Gastroesophageal sphincter (tissue), 4 donors: ENCODE measurements around the gene THRB. TPM values are rescaled to one million over a fixed set of nuclear protein-coding genes. Genes with fewer than 3 reads are reported as not detected.

Experiments used
- ATAC-seq: fragments of 150-250 bp; one replicate; pipeline ENCODE4 v1.9.1; 2016; ENCODE audit warnings: mild to moderate bottlenecking, moderate library complexity
- H3K27ac ChIP-seq, 4 donors: fragments of 200-600 bp; sonication (generic) in 3 of 4; 1 replicate in 3 of 4; 2 replicates in 1 of 4; pipeline ENCODE4 v1.5.1; 2016 to 2019
- H3K27me3 ChIP-seq: fragments of 200-600 bp; sonication (generic); one replicate; pipeline ENCODE4 v1.5.1; 2019
- H3K36me3 ChIP-seq, 2 donors: fragments of 200-600 bp; sonication (generic); one replicate each; pipeline ENCODE4 v1.5.1; 2019; ENCODE audit warnings: control low read depth in 1 of 2
- H3K4me1 ChIP-seq, 3 donors: fragments of 200-600 bp; sonication (generic); 1 replicate in 2 of 3; 2 replicates in 1 of 3; pipeline ENCODE4 v1.5.1; 2016 to 2019; ENCODE audit warnings: control low read depth in 2 of 3
- H3K4me3 ChIP-seq, 2 donors: fragments of 200-600 bp; sonication (generic); one replicate each; pipeline ENCODE4 v1.5.1; 2019; ENCODE audit warnings: mild to moderate bottlenecking in 1 of 2, moderate library complexity in 1 of 2
- H3K9me3 ChIP-seq, 3 donors: fragments of 200-600 bp; sonication (generic); one replicate each; pipeline ENCODE4 v1.5.1; 2017 to 2019; ENCODE audit warnings: control low read depth in 2 of 3
- CTCF ChIP-seq, 4 experiments: fragments of 200-600 bp in 2 of 4; fragments of 450-650 bp in 2 of 4; sonication (generic) in 1 of 4; IDR thresholded peaks; one replicate each; pipeline ENCODE4 v1.5.1; 2017 to 2019; ENCODE audit warnings: antibody characterized with exemption in 4 of 4, mild to moderate bottlenecking in 2 of 4, moderate library complexity in 2 of 4
- EP300 ChIP-seq: sonication (generic); formaldehyde crosslinking; IDR thresholded peaks from one replicate; pipeline ENCODE4 v1.6.1; 2017; ENCODE audit warnings: antibody characterized with exemption, mild to moderate bottlenecking
- POLR2A ChIP-seq, 2 donors: fragments of 450-650 bp; IDR thresholded peaks; one replicate each; pipeline ENCODE4 v1.6.1; 2017; ENCODE audit warnings: antibody characterized with exemption in 2 of 2, mild to moderate bottlenecking in 2 of 2, moderate library complexity in 1 of 2
- POLR2AphosphoS5 ChIP-seq: sonication (generic); formaldehyde crosslinking; IDR thresholded peaks from one replicate; pipeline ENCODE4 v1.6.1; 2017; ENCODE audit warnings: antibody characterized with exemption
- WGBS, 2 donors: methylation state at CpG; one replicate each; pipeline ENCODE4 v1.1.5; 2018; ENCODE audit warnings: low coverage in 1 of 2; 5-methylcytosine and 5-hydroxymethylcytosine counted together
- total RNA-seq, 4 donors: library from RNA; depleted of rRNA; stranded (reverse); fragments of >200 nt; gene quantifications; one replicate each; pipeline ENCODE4 v1.1.0, GENCODE V29; 2016

The THRB gene
- total RNA-seq, 4 donors from 2014 or later: 42.5 to 61.9 (median 55.8) TPM

GRCh38 chr3:24162929-24163328 lies 331.7 kb downstream of the THRB start:
- peaks cover 0 to 48% (median 0%) of the 10 kb centered on the region in 3 donors for H3K4me1 ChIP-seq
- no peaks in the 10 kb centered on the region for H3K27me3 ChIP-seq
- WGBS, 2 donors: 78 to 88% methylated on average over 2 to 3 of the region's 3 CpGs
- no peak overlapping the region for H3K4me3 ChIP-seq
- no peak for ATAC-seq
- no peaks in the 10 kb centered on the region for H3K36me3 ChIP-seq
- H3K9me3 ChIP-seq: no peaks in the 10 kb centered on the region
- no peak overlapping the region for H3K27ac ChIP-seq
- TF ChIP-seq POLR2AphosphoS5 (no peak), CTCF (IDR thresholded peaks at IDR 0.05) (no peak), POLR2A (IDR thresholded peaks at IDR 0.05) (no peak), EP300 (no peak)

GRCh38 chr3:24161841-24162240 lies 332.8 kb downstream of the THRB start:
- no peak for TF ChIP-seq CTCF (IDR thresholded peaks at IDR 0.05)
- no peak for TF ChIP-seq EP300
- no peak for TF ChIP-seq POLR2AphosphoS5
- TF ChIP-seq POLR2A (IDR thresholded peaks at IDR 0.05): no peak
- Histone ChIP-seq H3K4me3 (peak overlapping the region in 1 of 2 donors; percentile 9), H3K4me1 (peaks cover 0 to 38% (median 0%) of the 10 kb centered on the region in 3 donors), H3K27ac (peak overlapping the region in 1 of 4 donors; percentile 42), H3K9me3 (no peaks in the 10 kb centered on the region), H3K36me3 (no peaks in the 10 kb centered on the region), H3K27me3 (no peaks in the 10 kb centered on the region)
- 11 to 27% methylated on average over 5 to 7 of the region's 7 CpGs for WGBS, 2 donors
- no peak for ATAC-seq

- Histone ChIP-seq H3K4me3 (no peak overlapping the region), H3K4me1 (peaks cover 0 to 33% (median 0%) of the 10 kb centered on the region in 3 donors), H3K27ac (no peak overlapping the region), H3K27me3 (no peaks in the 10 kb centered on the region), H3K9me3 (no peaks in the 10 kb centered on the region), H3K36me3 (no peaks in the 10 kb centered on the region)
- 68 to 78% methylated on average over 9 to 12 of the region's 12 CpGs for WGBS, 2 donors
- no peak for ATAC-seq
- no peak for TF ChIP-seq POLR2AphosphoS5
- no peak for TF ChIP-seq CTCF (IDR thresholded peaks at IDR 0.05)
- TF ChIP-seq POLR2A (IDR thresholded peaks at IDR 0.05): no peak
- no peak for TF ChIP-seq EP300
Measured at GRCh38 chr3:24160424-24161095, 334.1 kb downstream of the THRB start.

GRCh38 chr3:24158761-24159454 lies 335.7 kb downstream of the THRB start:
- Histone ChIP-seq H3K36me3 (no peaks in the 10 kb centered on the region), H3K9me3 (no peaks in the 10 kb centered on the region), H3K4me3 (no peak overlapping the region), H3K27ac (no peak overlapping the region), H3K27me3 (no peaks in the 10 kb centered on the region), H3K4me1 (peaks cover 0 to 26% (median 2%) of the 10 kb centered on the region in 3 donors)
- WGBS, 2 donors: 68 to 94% methylated on average over 3 to 6 of the region's 6 CpGs
- ATAC-seq: no peak
- TF ChIP-seq POLR2AphosphoS5 (no peak), POLR2A (IDR thresholded peaks at IDR 0.05) (no peak), CTCF (IDR thresholded peaks at IDR 0.05) (no peak)

GRCh38 chr3:24157106-24157505 lies 337.5 kb downstream of the THRB start:
- 86 to 100% methylated on average over 1 of the region's 4 CpGs for WGBS, 2 donors
- ATAC-seq: no peak

More at GRCh38 chr3:24157106-24157505, 337.5 kb downstream of the THRB start:
- Histone ChIP-seq H3K4me3 (no peak overlapping the region), H3K9me3 (no peaks in the 10 kb centered on the region), H3K36me3 (no peaks in the 10 kb centered on the region), H3K27ac (no peak overlapping the region), H3K4me1 (peaks cover 0 to 22% (median 2%) of the 10 kb centered on the region in 3 donors), H3K27me3 (no peaks in the 10 kb centered on the region)
- TF ChIP-seq CTCF (IDR thresholded peaks at IDR 0.05) (no peak), EP300 (no peak)
